ENCODE measurements around the gene CHPT1.
"Not testable (repeated sequence)": the region's sequence is repeated elsewhere in the genome, so short reads cannot be mapped to it uniquely, and the experiment has no call there.

CHPT1 gene

GRCh38 chr12:101729842-101730241 lies 32.4 kb downstream of the CHPT1 start:
- no peak for DNase-seq

GRCh38 chr12:101732318-101732717 lies 34.9 kb downstream of the CHPT1 start:
- DNase-seq = no peak

DNA sequence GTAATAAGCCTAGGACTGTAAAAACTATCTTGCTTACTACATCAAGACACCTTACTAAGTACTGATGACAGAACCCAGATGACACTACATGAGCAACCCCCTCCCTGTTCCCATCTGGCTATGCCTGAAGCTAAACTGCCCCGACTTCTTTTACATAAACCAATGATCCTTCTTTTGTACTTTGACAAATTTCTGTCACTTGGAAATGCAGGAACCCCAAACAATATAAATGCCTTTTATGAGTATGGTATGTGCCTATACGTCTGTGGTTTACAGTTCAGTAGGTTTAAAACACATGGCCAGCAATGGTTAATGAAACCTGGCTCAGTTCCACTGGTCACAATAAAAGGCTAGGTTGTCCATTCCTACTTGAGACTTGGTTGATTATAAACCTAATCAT lies 35.7 kb downstream of the CHPT1 start:
- DNase-seq = no peak

DNA sequence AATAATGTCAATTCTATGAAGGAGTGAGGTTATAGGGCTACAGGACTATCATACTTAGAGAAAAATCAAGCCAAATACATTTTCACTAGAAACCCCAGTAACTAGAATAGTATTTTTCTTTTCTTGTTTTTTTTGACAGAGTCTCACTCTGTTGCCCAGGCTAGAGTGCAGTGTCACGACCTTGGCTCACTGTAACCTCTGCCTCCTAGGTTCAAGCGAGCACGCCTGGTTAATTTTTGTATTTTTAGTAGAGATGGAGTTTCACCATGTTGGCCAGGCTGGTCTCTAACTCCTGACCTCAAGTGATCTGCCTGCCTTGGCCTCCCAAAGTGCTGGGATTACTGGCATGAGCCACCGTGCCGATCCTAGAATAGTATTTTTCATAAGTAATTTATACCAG lies 37.0 kb downstream of the CHPT1 start:
- not testable (repeated sequence) for DNase-seq

DNA sequence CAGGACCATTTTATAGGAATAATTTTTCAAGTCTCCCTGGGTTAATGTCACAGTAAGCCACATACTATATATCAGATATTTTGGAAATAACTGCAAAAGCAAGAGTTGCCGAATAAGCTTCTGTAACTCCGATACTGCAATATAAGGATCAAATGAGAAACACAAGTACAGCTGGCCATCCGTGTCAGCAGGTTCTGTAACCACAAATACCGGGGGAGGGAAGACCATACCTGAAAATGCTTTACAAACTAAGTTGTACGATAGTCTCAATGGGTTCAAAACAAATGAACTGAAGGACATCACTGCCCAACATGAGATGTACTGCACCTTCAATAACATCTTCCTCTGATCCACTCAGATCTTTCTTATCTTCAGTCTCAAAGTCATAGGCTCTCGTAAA lies 40.0 kb downstream of the CHPT1 start:
- DNase-seq = no peak

DNA sequence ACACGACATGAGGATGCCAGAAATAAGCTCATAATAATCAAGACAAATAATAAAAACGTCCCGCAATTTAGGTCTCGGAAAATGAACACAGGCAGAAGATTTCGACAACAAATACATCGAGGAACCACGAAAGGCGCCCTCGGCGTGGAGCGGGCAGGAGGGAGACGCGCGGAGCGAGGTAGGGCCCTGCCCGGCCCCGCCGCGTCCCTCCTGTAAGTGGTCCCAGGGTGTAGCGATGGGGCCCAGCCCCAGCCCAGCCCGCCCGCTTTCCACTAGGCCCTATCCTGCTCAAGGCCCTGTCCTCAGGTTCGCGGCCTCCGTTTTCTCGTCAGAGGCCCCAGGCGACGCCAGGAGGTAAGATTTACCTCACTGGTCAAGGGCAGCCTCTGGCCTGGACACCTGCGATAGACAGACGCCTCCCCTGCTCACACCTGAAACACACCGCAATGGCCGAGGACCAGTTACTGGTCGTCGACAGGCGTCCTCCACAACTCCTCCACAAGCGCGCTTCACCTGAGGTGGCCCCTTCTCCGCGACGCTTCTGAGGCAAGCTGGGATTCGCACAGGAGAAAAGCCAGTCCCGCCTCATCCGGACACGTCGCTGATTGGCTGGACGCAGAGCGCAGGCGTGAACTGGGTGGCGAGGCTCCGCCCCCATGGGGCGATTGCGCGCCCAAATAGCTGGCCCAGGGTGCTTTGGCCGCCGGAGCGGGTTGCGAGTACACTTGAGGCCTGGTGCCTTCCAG lies 41.7 kb downstream of the CHPT1 start, which contains the start of gene SYCP3:
TSS of gene SYCP3 (minus strand) at position 543 of the 746 bp plus-strand sequence. CDS start 1,527 bp downstream, outside the sequence.
- no peak for DNase-seq

DNA sequence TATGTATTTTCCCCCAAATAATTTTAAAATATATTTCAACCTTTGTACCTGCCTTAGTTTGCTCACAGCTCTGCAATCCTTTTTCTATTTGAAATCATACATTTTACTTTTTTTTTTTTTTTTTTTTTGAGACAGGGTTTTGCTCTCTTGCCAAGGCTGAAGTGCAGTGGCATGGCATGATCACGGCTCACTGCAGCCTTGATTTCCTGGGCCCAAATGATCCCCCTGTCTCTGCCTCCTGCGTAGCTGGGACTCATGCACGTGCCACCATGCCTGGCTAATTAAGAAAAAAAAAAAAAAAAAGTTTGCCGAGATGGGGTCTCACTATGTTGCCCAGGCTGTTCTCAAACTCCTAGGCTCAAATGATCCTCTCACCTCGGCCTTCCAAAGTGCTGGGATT lies 43.1 kb downstream of the CHPT1 start:
- DNase-seq = no peak

- no peak for DNase-seq
Measured at GRCh38 chr12:101740980-101741379, 43.5 kb downstream of the CHPT1 start.

- DNase-seq = no peak
Measured at GRCh38 chr12:101743242-101743641, 45.8 kb downstream of the CHPT1 start.

GRCh38 chr12:101743724-101744472 lies 46.5 kb downstream of the CHPT1 start:
- no peak for DNase-seq

DNA sequence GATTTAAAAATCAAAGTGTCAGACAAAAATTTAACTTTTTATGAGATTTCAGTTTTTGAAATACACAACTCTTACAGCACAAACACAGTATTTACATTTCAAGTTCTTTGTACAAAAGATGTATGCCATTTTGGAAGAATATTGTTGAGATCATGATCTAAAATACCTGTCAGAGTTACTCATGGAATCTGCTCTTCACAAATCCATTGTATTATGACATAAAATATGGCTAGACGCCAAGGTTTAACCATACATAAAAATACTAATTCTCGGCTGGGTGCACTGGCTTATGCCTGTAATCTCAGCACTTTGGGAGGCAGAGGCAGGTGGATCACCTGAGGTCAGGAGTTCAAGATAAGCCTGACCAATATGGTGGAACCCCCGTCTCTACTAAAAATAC lies 48.0 kb downstream of the CHPT1 start:
- DNase-seq = no peak

GRCh38 chr12:101746196-101746595 lies 48.8 kb downstream of the CHPT1 start:
- DNase-seq = no peak

- DNase-seq = no peak
Measured at GRCh38 chr12:101746661-101747060, 49.2 kb downstream of the CHPT1 start.

DNA sequence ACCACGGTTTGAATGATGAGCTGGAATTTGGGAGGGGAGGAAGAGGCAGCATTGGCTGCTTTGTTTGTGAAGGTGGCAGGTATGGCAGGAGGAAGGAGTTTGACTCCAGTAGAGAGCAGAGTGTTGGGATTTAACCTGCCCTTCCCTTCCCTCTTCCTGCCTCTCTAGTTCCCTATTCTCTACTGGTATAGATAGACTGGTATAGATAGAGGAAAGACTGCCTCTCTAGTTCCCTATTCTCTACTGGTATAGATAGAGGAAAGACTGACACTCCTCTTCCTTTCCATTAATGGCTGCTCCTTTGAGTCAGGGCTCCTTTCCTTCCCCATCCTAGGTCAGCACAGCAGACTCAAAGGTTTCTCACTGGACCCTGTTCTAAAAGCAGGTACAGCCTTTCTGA lies 50.3 kb downstream of the CHPT1 start:
- no peak for DNase-seq

DNA sequence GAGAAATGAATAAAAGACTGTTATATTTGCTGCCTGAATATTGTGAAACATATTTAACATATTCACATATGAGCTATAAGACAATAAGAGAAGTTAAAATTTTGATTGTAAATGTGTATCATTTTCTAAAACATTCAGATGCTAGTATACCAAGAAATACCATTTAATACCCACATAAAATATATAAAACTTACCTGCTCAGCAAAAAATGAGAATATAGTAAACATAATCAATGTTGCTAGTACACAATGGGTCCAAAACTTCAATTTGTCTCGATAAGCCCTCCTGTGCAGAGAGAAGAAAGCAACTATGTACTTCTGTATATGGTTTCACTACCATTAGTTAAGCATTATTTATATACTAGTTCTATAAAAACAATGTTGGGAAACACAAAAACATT lies 51.5 kb downstream of the CHPT1 start:
- DNase-seq = no peak

DNA sequence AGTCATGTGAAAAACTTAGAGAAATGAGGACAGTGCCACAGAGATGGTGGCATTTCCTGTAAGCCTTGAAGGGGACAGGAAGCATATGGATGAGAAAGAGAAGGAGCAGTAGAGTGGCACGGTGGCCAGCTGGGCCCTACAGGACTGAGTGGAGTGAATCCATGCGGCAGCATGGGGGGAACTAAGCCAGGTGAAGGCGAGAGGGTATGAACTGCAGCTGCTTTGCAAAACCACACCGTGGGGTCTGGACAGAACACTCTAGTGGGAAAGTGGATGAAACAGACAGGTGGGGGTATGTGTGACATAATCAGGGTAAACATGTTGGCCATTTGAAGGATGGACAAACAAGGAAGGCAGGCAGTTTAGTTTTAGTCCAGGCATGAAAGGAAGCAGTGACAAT lies 52.2 kb downstream of the CHPT1 start:
- no peak for DNase-seq

DNA sequence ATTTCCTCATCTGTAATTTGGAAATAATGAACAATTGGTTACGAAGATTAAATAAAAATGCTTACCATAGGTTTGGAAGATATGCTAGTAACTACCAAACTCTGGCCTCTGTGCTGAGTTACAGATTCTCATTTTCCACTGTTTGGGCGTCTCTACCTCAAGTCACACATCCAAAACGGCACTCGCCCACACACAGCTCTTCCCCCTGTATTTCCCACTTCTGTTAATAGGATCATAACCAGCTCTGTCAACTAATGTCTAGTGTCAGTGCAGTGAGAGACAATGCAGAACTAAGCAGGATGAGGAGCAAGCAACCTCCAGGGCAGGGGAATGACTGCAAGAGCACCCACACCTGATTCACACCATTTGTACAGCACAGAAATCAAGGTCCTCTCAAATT lies 52.7 kb downstream of the CHPT1 start:
- no peak for DNase-seq

DNA sequence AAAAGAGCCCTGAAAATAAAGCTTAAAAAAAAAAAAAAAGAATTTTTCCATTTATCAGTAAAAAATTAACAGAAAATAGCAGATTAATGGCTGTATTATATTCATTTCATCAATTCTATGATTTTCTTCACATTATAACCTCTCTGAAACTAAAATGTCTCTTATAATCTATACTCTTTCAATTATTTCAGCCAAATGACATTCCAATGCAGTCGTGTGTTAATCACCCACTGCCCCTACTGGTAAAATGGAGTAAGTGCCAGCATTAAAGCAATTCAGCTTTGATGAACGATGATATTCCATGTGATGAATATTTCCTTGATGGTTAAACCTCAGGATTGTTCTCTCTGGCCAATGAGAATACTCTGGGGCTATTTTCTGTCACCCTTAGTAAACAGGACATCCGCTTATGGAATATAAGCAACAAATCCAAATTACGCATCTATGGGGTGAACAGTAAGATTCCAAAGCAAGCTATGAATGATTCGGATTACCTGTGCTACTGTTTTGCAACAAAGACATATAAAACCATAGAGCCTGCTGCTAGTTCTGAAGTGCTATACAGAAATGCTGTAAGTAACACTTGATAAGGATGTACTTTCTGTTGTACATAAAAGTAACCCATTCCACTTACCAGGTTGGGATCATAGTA lies 62.1 kb downstream of the CHPT1 start:
- no peak for DNase-seq

DNA sequence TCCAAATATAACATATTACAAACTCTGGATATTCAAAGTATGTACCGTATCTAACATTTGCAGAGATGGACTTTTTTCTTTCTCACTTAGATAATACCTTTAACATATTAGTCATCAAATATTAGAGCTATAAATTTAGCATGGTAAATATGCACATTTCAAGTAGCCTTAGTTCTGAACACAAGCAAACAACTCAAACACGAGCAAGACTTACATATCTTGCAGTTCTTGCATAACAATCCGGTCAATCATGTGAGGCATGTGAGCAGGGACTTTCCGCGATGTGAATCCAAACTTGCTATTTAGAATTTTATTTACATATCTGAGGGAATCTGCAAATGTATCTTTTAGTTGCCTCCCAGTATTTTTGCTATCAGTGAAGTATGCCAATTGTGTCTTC lies 63.9 kb downstream of the CHPT1 start:
- DNase-seq = no peak

DNA sequence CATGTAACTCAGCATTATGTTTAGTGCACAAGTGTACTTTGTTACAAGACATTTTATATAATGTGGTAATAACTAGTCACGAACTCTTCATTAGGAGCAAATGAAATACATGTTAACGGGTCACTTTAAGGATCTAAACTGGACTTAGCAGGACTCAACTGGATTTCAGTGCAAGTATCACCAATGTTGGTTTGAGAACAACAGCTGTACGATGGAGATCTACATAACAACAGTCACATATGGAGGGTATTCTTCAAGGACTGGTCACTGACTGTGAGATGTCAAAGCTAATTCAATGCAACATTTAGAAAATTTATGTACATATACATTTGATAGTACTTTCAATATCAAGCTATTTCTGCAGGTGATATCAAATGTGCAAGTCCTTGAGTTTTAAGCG lies 64.3 kb downstream of the CHPT1 start:
- no peak for DNase-seq

- DNase-seq = no peak
Measured at GRCh38 chr12:101763246-101763931, 65.9 kb downstream of the CHPT1 start.

DNA sequence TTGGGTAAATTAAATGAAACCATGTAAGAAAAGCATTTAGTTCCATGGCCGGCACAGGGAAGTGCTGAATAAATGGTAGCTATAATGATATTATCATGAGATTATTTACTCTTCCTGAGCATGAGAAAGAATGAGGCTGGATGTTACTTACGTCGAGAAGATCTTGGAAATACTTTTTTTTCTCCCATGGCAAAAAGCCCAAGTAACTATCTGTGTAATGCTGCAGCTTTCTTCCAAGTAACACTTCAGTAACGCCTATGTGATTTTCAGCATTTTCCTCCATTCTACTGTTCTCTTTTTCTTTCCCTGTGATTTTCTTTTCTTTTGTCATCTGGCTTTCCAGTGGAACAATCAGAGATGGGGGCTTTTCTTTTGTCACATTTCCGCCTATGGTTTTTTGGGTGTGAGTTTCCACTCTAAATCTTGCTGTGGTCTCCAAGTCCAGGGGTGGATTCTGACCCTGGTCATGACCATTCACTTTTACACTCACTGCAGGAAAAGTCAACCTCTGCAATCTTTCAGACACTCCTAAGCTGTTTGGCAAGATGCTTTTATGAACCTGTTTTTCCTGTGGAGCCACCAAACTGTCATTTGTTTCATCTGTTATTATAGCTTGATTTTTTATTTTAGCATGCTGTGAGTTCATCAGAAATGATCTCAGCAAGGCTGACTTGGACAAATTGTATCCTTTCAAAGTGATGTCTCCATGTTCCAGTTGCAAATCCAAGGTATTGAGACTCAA lies 66.8 kb downstream of the CHPT1 start:
- no peak for DNase-seq

DNA sequence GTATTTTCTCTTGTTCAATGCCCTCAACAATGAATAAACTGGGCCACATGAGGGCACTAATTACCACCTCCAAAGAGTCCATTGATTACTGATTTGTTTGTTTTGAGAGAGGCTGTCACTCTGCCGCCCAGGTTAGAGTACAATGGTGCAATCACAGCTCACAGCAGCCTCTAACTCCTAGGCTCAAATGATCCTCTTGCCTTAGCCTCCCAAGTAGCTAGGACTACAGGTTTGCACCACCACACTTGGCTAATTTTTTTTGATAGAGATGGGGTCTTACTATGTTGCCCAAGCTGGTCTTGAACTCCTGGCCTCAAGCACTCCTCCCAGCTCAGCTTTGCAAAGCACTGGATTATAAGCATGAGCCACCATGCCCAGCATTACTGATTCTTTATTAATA lies 70.1 kb downstream of the CHPT1 start:
- DNase-seq = no peak
